H1 (cell line): ENCODE data around the gene WDR43. TPM values are rescaled to one million over a fixed set of nuclear protein-coding genes. Genes with fewer than 3 reads are reported as not detected.

Source experiments
- BCL11A ChIP-seq, 2 experiments: IDR thresholded peaks; one replicate each; pipeline ENCODE4 v1.6.1; 2011; ENCODE audit warnings: low read depth in 2 of 2, low read length in 2 of 2, mild to moderate bottlenecking in 2 of 2
- HDAC2 ChIP-seq, 2 experiments: fragments of 300-600 bp in 1 of 2; sonication (generic) in 1 of 2; IDR thresholded peaks; 2 replicates each; pipeline ENCODE4 v1.6.1; 2011 to 2012; ENCODE audit warnings: low read depth in 2 of 2, low read length in 2 of 2, mild to moderate bottlenecking in 2 of 2, moderate library complexity in 2 of 2, borderline replicate concordance in 1 of 2, inconsistent platforms in 1 of 2
- ZNF274 ChIP-seq: IDR thresholded peaks from 2 replicates; pipeline ENCODE4 v1.7.0; 2012; ENCODE audit warnings: low read length, borderline replicate concordance; ENCODE audit errors: extremely low read depth
- polyA plus RNA-seq, 7 experiments: library from polyadenylated mRNA; depleted of rRNA in 3 of 7; stranded (reverse) in 5 of 7; unstranded in 2 of 7; fragments of >200 nt in 5 of 7; fragments of 200-250 nt in 2 of 7; gene quantifications; 1 replicate in 5 of 7; 2 replicates in 1 of 7; 4 replicates in 1 of 7; pipeline versions ENCODE4 v1.2.1 to v1.2.3, GENCODE V29; 2011 to 2013; ENCODE audit warnings: missing spikeins in 2 of 7, mixed read lengths in 2 of 7
- total RNA-seq: library from RNA; stranded (reverse); fragmentation: NEBNext Ultra II Directional; extraction: Animal tissue kit (Norgen Biotek cat#: 25700); gene quantifications from 2 replicates; pipeline ENCODE4 v1.2.1, GENCODE V29; 2021

Gene WDR43
- total and polyA plus RNA-seq, 2 of the 8 experiments (the other 6 are each of a cell fraction or from before 2014, with no cell fraction given), result 57.8 to 142 TPM

DNA sequence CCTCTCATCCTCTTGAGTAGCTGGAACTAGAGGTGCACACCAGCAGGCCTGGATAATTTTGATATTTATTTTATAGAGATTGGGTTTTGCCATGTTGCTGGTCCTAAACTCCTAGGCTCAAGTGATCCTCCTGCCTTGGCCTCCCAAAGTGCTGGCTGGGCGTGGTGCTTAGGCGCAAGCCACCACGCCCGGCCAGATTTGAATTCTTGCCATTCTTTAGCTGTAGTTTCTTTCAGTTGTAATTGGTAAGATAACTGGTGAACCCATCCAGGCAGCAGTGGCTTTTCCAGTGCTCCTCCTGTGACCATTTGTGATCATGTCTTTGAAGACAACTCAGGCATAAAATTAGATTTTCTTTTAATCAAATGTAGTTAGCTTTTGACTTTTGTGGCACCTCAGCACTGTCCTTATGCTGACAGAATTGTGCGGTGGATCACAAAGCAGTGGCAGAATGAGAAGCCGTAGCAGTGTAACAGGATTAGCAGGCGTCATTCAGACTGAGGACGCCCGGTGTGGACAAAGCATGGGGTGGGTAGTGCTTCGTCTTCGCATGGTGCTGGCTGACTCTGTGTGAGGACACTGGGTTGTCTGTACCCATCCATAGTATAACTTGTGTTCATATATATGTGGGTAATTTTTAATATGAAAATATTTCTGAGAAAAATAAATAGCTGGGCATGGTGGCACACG, 56.6 kb downstream of the WDR43 start (continued):
- no peak for TF ChIP-seq HDAC2 (IDR thresholded peaks at IDR 0.05; ENCODE audit: borderline replicate concordance in 1 of 2, low read depth in 2 of 2, low read length in 2 of 2)
- TF ChIP-seq BCL11A (IDR thresholded peaks at IDR 0.05; ENCODE audit: low read depth in 2 of 2, low read length in 2 of 2), result no peak
- no peak for TF ChIP-seq ZNF274
